GM04504 (cell line): ENCODE results near the gene COL16A1.
"Not testable (repeated sequence)": the region's sequence is repeated elsewhere in the genome, so short reads cannot be mapped to it uniquely, and the experiment has no call there.

Experiments used
- DNase-seq: peaks from one replicate; pipeline ENCODE4 v3.0.0-alpha.2; 2012; ENCODE audit warnings: low read depth

COL16A1 gene

GRCh38 chr1:31732751-31733289, 29.0 kb upstream of the COL16A1 start:
- no peak for DNase-seq

GRCh38 chr1:31732343-31732742, 28.5 kb upstream of the COL16A1 start:
- DNase-seq: no peak

- DNase-seq: no peak
Measured at GRCh38 chr1:31731049-31731565, 27.3 kb upstream of the COL16A1 start.

- DNase-seq: no peak
Measured at GRCh38 chr1:31730336-31731048, 26.7 kb upstream of the COL16A1 start.

- no peak for DNase-seq
Measured at GRCh38 chr1:31727849-31728248, 24.0 kb upstream of the COL16A1 start.

GRCh38 chr1:31727195-31727594, 23.4 kb upstream of the COL16A1 start:
- no peak for DNase-seq

GRCh38 chr1:31726715-31727114, 22.9 kb upstream of the COL16A1 start:
- DNase-seq: no peak

- no peak for DNase-seq
Measured at GRCh38 chr1:31725777-31726535, 22.1 kb upstream of the COL16A1 start.

GRCh38 chr1:31725134-31725533, 21.3 kb upstream of the COL16A1 start:
- DNase-seq: no peak

GRCh38 chr1:31723828-31724359, 20.1 kb upstream of the COL16A1 start:
- DNase-seq: no peak

- no peak for DNase-seq
Measured at GRCh38 chr1:31718327-31718897, 14.6 kb upstream of the COL16A1 start.

GRCh38 chr1:31717341-31717740, 13.5 kb upstream of the COL16A1 start:
- no peak for DNase-seq

GRCh38 chr1:31715873-31716220, 12.0 kb upstream of the COL16A1 start:
- no peak for DNase-seq

GRCh38 chr1:31715087-31715872, 11.5 kb upstream of the COL16A1 start:
- DNase-seq: peak; percentile 80

GRCh38 chr1:31714442-31715086, 10.7 kb upstream of the COL16A1 start:
- DNase-seq: no peak

- DNase-seq: peak; percentile 85
Measured at GRCh38 chr1:31712630-31713029, 8.8 kb upstream of the COL16A1 start.

- no peak for DNase-seq
Measured at GRCh38 chr1:31712068-31712467, 8.3 kb upstream of the COL16A1 start.

- DNase-seq: no peak
Measured at GRCh38 chr1:31708324-31708723, 4.5 kb upstream of the COL16A1 start.

GRCh38 chr1:31707711-31708110, 3.9 kb upstream of the COL16A1 start:
- no peak for DNase-seq

- not testable (repeated sequence) for DNase-seq
Measured at GRCh38 chr1:31707059-31707600, 3.3 kb upstream of the COL16A1 start.
